Panc1 (cell line): Measurements from ENCODE around the gene PPFIA1. TPM values are rescaled to one million over a fixed set of nuclear protein-coding genes. Genes with fewer than 3 reads are reported as not detected.

Experiments used
- ATAC-seq: fragments of 200-7000 bp; cut with Tn5 transposase; 2 replicates; pipeline ENCODE4 v1.9.1; 2020; ENCODE audit warnings: mild to moderate bottlenecking, moderate library complexity
- BruUV-seq: library from RNA; stranded (reverse); fragments of 400-500 nt; replicated peaks from 2 replicates; lab custom pipeline; 2021; lab: Mats Ljungman, UMichigan
- CTCF ChIA-PET: fragments of 300-600 bp; sonication (Branson Sonifier 250); formaldehyde crosslinking; loops from one replicate; lab custom pipeline; 2022; ENCODE audit warnings: antibody characterized with exemption; lab: Charles Lee
- POLR2A ChIA-PET: fragments of 300-600 bp; sonication (Branson Sonifier 250); formaldehyde crosslinking; loops from one replicate; lab custom pipeline; 2022; ENCODE audit warnings: antibody characterized with exemption; lab: Charles Lee
- DNase-seq: peaks from one replicate; pipeline ENCODE4 v3.0.0-alpha.2; 2010; ENCODE audit warnings: low read depth, low spot score
- H3K27ac ChIP-seq: 2 replicates; pipeline ENCODE4 v1.5.1; 2011; ENCODE audit warnings: mild to moderate bottlenecking, low read length, inconsistent platforms
- H3K27me3 ChIP-seq: fragments of 200-500 bp; sonication (Bioruptor generic); 2 replicates; pipeline ENCODE4 v1.6.0; 2014; ENCODE audit warnings: low read length, inconsistent platforms; ENCODE audit not compliant: control insufficient read depth, insufficient read depth
- H3K36me3 ChIP-seq: fragments of 200-500 bp; sonication (Bioruptor generic); 2 replicates; pipeline ENCODE4 v1.5.1; 2014; ENCODE audit warnings: inconsistent platforms, mild to moderate bottlenecking, low read length, moderate library complexity; ENCODE audit not compliant: control insufficient read depth, insufficient read depth
- H3K4me1 ChIP-seq: 2 replicates; pipeline ENCODE4 v1.5.1; 2011; ENCODE audit warnings: inconsistent platforms, mild to moderate bottlenecking, low read length, moderate library complexity; ENCODE audit not compliant: control insufficient read depth, insufficient read depth
- H3K4me3 ChIP-seq, 2 experiments: 2 replicates each; pipeline ENCODE4 v1.5.1; 2011 to 2012; ENCODE audit warnings: low read depth in 2 of 2, low read length in 2 of 2, mild to moderate bottlenecking in 2 of 2, inconsistent platforms in 1 of 2, moderate library complexity in 1 of 2
- H3K9me3 ChIP-seq: fragments of 200-500 bp; sonication (Bioruptor generic); 2 replicates; pipeline ENCODE4 v1.5.1; 2014; ENCODE audit warnings: low read depth, mild to moderate bottlenecking, inconsistent platforms, low read length, moderate library complexity; ENCODE audit not compliant: control insufficient read depth, insufficient read depth
- CTCF ChIP-seq: fragments of 450-650 bp; IDR thresholded peaks from 2 replicates; pipeline ENCODE4 v1.5.1; 2017; ENCODE audit warnings: mild to moderate bottlenecking
- POLR2AphosphoS5 ChIP-seq: IDR thresholded peaks from 2 replicates; pipeline ENCODE4 v1.6.1; 2012; ENCODE audit warnings: mild to moderate bottlenecking, low read depth, low read length, moderate library complexity
- REST ChIP-seq, 2 experiments: IDR thresholded peaks; 2 replicates each; pipeline ENCODE4 v1.6.1; 2011 to 2012; ENCODE audit warnings: low read depth in 2 of 2, control low read depth in 1 of 2, low read length in 1 of 2, mild to moderate bottlenecking in 1 of 2, moderate library complexity in 1 of 2; ENCODE audit not compliant: insufficient read depth in 1 of 2
- SIN3A ChIP-seq: IDR thresholded peaks from 2 replicates; pipeline ENCODE4 v1.6.1; 2012; ENCODE audit warnings: low read depth, mild to moderate bottlenecking, low read length, moderate library complexity, borderline replicate concordance; ENCODE audit not compliant: insufficient read depth
- TCF7L2 ChIP-seq: IDR thresholded peaks from 2 replicates; pipeline ENCODE4 v1.6.1; 2011; ENCODE audit warnings: mild to moderate bottlenecking, low read depth, low read length, inconsistent platforms
- in situ Hi-C: cut with HindIII; loops from 2 replicates; pipeline ENCODE4 v1.10.0; 2016; ENCODE audit warnings: low sequenced_read_pairs, low pct_unique_long_range_greater_than_20kb
- intact Hi-C: fragments of 100-400 bp; cut with micrococcal nuclease; formaldehyde crosslinking; loops from one replicate; pipeline ENCODE4 v1.10.0; 2022; ENCODE audit not compliant: unreplicated experiment
- total RNA-seq: library from RNA; stranded (reverse); gene quantifications from one replicate; pipeline ENCODE4 v1.2.1, GENCODE V29; 2021; ENCODE audit not compliant: unreplicated experiment

PPFIA1 gene
- total RNA-seq, 1 experiment from 2014 or later = 101 TPM

GRCh38 chr11:70432065-70432464, 161.6 kb downstream of the PPFIA1 start:
- no TSS peak for BruUV-seq
- no peak for DNase-seq
- ChIA-PET POLR2A (no interaction called here), CTCF (no interaction called here)
- Histone ChIP-seq H3K27me3 (no peaks in the 10 kb centered on the region), H3K4me3 (no peak overlapping the region), H3K36me3 (peaks cover 16% of the 10 kb centered on the region; the same call in 1 of the 2 replicates), H3K4me1 (no peaks in the 10 kb centered on the region), H3K27ac (no peak overlapping the region), H3K9me3 (no peaks in the 10 kb centered on the region)
- ATAC-seq = 0 out of 2 replicates have a peak, but pooled peaks have one; percentile 7
- intact Hi-C loops (no loop called here), in situ Hi-C loops (no loop called here)
- TF ChIP-seq POLR2AphosphoS5 (no peak), TCF7L2 (no peak), REST (IDR thresholded peaks at IDR 0.05; ENCODE audit: insufficient read depth in 1 of 2, low read depth in 2 of 2, low read length in 1 of 2) (no peak), SIN3A (no peak), CTCF (no peak)

GRCh38 chr11:70432580-70432979, 162.1 kb downstream of the PPFIA1 start:
- no peak for TF ChIP-seq POLR2AphosphoS5
- no peak for TF ChIP-seq REST (IDR thresholded peaks at IDR 0.05; ENCODE audit: insufficient read depth in 1 of 2, low read depth in 2 of 2, low read length in 1 of 2)
- no peak for TF ChIP-seq SIN3A
- TF ChIP-seq TCF7L2 = no peak
- no peak for TF ChIP-seq CTCF
- no peak for DNase-seq
- in situ Hi-C loops = no loop called here
- H3K36me3 ChIP-seq = peaks cover 16% of the 10 kb centered on the region; the same call in 1 of the 2 replicates
- ChIA-PET POLR2A (no interaction called here), CTCF (no interaction called here)
- no peaks in the 10 kb centered on the region for H3K4me1 ChIP-seq
- no TSS peak for BruUV-seq
- no peak overlapping the region for H3K27ac ChIP-seq
- no peak for ATAC-seq
- H3K4me3 ChIP-seq = no peak overlapping the region
- intact Hi-C loops = no loop called here
- H3K9me3 ChIP-seq = no peaks in the 10 kb centered on the region
- no peaks in the 10 kb centered on the region for H3K27me3 ChIP-seq
